ENCODE data around the gene BRI3BP.

BRI3BP gene, protein sequence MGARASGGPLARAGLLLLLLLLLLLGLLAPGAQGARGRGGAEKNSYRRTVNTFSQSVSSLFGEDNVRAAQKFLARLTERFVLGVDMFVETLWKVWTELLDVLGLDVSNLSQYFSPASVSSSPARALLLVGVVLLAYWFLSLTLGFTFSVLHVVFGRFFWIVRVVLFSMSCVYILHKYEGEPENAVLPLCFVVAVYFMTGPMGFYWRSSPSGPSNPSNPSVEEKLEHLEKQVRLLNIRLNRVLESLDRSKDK

DNA sequence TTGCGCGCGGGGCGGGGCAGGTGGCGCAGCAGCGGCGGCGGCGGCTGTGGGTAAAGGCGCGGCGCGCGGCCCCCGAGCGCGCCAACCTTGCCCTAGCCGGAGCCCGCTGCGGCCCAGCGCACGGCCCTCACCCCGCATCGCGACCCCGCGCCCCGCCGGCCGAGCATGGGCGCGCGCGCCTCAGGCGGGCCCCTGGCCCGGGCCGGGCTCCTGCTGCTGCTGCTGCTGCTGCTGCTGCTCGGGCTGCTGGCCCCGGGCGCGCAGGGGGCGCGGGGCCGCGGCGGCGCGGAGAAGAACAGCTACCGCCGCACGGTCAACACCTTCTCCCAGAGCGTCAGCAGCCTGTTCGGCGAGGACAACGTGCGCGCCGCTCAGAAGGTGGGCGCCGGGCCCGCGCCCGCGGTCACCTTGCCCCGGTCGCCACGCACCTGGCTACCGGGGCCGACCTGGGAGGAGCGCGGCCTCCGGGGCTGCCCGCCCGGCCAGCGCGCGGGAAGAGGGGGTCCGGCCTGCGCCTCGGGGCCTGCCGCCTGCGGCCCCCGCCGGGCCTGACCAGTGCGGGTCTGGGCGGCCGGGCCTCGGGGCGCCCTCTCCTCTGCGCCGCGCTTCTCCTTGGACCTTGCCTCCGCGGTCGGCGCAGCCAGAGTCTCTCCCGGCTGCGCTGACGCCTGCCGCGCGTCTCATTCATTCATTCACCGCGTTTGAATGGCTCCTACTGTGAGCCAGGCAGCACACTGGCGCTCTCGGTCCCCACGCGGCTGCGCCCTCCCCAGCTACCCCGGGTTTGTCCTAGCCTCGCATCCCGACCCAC lies at the start of gene BRI3BP:
TSS of gene BRI3BP (plus strand) at position 20 of the 811 bp plus-strand sequence. CDS start at position 166, 146 bp downstream.
- no peak for DNase-seq (ENCODE audit: low read depth, low spot score)
- H3K27ac ChIP-seq: peak within 1 kb of the TSS; percentile 62

DNA sequence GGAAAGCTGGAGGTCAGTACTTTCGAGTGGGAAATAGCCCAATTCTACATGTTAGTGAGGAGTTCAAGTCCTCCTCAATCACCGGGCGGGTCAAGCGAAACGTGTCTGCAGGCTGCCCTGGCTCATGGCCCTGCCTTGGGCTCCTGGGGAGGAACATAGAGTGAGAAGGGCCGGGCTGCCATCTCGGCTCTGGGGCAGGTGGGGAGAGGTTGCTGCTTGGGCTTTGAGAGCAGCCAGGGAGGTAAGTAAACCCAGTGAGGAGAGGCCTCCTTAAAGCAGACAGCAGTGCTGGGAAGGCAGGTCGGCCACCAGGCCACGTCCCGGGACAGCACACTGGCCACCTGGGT lies 47.0 kb upstream of the BRI3BP start:
- DNase-seq (ENCODE audit: low read depth, low spot score): no peak
- H3K27ac ChIP-seq: no peak overlapping the region

DNA sequence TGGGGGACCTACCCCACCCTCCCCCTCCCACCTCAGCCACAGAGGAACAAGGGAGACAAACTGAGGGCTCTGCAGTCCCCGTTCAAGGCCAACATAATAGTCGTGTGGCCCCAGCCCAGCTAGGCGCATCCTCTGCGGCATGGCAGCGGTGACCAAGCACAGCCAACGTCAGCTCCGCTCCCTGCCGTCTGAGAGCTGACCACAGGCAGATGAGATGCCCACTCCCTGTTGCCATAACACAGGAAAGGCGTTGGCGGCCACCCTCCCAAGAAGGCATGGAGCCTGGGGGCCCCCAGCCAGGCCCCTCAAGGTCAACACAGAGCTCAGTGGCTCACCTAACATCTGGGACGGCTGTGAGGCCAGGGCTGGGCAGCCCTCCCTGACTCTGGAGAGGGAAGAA lies 46.4 kb upstream of the BRI3BP start:
- H3K27ac ChIP-seq: no peak overlapping the region

DNA sequence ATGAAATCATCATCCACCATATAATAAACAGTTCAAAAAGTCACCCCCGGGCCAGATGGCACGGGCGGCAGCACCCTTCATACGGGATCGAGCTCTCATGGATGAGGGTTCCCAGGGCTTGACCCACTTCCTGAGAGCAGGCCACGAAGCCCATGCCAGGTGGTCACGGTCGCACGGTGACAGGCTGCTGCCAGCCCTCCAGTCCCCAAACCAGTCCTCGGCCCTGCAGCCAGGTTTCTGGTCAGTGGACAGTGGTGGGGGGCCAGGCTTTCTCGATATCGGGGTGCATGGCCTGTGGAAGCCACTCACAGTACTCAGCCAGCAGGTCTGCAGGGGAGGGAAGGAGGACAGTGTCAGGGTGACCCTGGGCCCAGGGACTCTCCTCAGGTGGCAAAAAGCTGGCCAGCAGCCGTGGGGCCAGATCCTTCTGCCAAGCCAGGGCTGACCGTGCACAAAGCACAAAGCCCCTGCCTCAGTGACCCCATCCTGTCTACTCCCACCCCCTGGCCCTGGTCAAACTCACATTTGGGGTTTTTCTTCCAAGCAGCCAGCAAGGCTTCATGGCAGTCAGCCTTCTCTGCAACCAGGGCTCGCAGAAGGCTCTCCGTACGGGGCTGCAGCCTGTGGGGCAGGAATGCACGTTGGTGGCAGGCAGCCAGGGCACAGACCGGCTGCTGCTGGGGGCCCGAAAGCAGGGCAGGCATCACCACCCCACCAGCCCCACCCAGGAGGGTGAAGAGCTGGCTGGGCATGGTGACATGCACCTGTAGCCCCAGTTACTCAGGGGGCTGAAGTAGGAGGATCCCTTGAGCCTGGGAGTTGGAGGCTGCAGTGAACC lies 45.7 kb upstream of the BRI3BP start:
- no peak overlapping the region for H3K27ac ChIP-seq
- DNase-seq (ENCODE audit: low read depth, low spot score): no peak

More for the DNA sequence above, 46.4 kb upstream of the BRI3BP start:
- no peak for DNase-seq (ENCODE audit: low read depth, low spot score)

DNA sequence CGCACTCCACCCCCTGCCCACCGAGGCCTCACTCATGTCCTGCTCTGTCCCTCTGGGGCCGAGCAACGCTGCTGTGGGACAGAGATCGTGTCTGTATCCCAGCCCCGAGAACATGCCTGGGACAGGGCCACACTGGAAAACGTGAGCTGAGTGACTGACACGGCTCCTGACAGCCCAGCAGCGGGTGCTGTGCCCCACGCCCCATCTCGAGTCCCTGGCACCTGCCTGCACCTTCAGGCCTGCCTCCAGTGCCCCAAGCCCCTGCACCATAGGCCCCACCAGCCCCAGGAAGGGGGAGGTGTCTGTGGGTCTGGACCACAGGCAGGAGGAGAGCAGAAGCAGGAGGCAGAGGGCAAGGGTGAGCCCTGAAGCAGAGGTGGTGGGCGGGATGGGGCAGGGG lies 44.4 kb upstream of the BRI3BP start:
- DNase-seq (ENCODE audit: low read depth, low spot score): no peak
- H3K27ac ChIP-seq: no peak overlapping the region

DNA sequence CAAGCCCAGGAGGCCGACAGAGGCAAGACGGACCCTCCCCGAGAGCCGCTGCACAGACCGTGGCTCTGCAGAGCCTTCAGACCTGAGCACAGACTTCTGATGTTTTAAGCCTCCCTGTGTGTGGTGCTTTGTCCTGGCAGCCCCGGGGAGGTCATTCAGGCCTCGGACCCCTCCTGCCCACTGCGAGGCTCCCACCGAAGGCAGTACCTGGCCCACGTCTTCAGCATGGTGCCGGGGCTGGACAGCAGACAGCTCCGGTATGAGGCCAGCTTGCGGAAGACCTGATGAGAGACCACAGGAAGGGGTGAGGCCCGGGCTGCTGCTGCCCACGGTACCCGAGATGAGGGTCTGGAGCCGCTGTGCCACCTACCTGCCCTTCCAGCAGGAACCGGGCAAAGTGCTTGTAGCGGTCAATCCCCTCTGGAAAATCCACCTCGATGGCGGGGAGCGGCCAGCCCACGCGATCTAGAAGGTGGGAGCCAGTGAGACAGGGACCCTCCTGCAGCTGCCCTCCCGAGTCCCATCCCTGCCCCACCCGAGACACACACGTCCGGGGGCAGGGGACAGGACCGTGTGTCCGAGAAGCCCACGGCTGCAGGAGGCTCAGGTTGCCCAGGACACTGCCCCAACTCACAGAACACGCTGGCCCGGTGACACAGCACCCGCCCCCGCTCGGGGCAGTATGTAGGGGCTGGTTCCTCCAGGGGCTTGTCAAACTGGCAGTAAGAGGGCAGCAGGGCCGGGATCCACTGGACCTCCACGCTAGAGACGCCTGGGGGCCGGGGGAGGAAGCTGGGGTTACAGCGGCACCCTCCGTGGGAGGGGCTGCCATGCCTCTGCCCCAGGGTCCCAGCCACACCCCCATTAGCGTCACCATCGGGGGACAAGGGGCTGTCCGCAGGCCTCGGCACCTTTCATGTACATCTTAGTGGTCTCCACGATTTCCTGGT lies 43.4 kb upstream of the BRI3BP start:
- DNase-seq (ENCODE audit: low read depth, low spot score): no peak
- H3K27ac ChIP-seq: no peak overlapping the region

DNA sequence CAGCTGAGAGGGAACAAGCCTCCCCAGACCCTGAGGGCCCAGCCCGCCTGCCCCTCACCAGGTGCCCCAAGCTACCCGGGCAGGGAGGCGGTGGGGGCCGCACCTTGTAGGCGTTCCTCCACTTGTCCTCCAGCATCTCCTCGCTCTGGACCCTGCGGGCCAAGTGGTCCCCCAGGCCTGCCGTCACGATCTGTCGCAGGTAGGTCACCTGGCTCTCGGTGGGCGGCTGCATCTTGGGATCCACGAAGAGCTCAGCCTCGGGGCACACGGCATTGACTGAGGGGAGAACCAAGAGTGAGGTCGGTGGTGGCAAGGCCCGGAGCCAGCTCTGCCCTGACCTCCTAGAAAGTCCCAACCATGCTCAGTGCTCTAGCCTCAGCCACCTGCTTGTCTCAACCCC lies 41.1 kb upstream of the BRI3BP start:
- DNase-seq (ENCODE audit: low read depth, low spot score): no peak

DNA sequence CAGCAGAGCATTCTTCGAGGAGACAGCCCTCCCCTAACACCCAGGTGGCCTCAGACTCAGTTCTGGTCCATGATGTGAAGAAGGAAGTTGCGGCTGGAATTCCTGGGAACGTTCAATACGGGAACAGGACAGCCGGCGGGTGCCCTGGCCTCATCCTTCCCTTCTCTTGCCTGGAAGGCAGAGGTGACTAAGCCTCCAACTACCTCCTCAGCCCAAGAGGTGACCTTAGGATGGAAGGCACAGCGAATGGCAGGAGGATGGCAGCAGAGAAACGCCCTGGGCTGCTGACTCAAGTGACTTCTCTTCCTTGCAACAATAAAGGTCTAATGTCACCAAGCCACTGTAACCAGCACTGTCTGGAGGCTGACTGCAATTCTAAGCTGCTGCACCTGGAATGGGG lies 40.6 kb upstream of the BRI3BP start:
- no peak for DNase-seq (ENCODE audit: low read depth, low spot score)
- H3K27ac ChIP-seq: no peak overlapping the region

More for the DNA sequence above, 41.1 kb upstream of the BRI3BP start:
- no peak overlapping the region for H3K27ac ChIP-seq

DNA sequence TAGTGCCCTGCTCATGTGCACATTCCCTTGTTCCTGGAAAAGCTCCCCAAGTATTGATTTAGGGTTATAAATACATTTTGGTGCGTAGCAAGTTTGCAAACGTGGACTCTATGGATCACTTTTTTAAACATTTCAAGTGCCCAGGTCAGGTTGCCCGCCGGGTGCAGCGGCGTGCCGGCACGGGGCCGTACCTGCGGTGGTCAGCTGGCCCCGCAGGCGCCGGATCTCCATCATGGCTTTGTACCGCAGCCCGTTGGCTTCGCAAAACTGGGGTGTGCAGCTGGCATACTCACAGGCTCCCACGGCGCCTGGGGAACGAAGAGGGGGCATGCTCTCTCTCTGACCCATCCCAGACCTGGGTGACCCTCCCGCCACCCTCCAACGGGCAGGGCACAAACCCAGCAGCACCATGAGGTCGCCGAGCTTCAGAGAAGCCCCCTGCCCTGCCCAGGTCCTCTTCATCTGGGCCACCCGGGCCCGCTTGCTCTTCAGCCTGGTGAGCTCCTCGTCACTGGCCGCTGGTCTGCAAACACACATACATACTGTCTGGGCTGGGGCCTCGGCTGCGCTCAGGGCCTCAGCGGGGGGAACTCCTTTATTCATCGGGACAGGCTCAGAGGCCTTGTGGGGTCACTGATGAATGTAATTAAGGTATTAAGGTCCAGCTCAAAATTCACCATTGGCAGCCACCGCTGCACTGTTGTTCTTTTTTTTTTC lies 39.6 kb upstream of the BRI3BP start:
- DNase-seq (ENCODE audit: low read depth, low spot score): no peak
- no peak overlapping the region for H3K27ac ChIP-seq

DNA sequence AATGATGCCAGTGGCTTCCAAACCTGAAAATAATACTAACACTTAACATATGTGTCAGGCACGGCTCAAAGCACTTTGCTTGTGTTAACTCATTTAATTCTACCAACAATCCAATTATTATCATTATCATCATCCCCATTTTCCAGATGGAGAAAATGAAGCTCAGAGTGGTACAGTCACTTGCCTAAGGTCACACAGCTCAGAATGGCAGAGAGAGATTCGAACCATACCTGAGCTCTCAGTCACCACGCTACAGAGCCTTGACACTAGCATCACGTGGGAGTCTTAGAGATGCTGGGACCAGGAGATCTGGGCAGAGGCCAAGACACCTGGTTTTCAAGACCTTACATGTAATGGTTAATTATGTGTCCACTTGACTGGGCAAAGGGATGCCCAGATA lies 38.7 kb upstream of the BRI3BP start:
- H3K27ac ChIP-seq: no peak overlapping the region
- no peak for DNase-seq (ENCODE audit: low read depth, low spot score)

DNA sequence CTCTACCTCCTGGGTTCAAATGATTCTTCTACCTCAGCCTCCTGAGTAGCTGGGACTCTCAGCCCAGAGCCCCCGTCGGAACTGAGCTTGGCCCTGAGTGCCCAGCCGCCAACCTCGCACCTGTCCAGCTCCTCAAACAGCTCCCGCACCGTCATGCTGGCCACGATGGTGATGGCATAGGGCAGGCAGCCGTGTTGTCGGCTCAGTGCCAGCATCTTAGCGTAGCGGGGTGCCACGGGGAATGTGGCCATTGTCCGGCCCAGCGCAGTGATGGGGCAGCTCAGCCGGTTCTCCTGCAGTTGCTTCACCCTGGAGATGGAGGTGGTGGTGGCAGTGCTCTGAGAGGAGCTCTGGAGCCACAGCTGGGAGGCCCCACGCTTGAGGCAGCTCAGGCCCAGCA lies 36.9 kb upstream of the BRI3BP start:
- no peak for DNase-seq (ENCODE audit: low read depth, low spot score)
- no peak overlapping the region for H3K27ac ChIP-seq

DNA sequence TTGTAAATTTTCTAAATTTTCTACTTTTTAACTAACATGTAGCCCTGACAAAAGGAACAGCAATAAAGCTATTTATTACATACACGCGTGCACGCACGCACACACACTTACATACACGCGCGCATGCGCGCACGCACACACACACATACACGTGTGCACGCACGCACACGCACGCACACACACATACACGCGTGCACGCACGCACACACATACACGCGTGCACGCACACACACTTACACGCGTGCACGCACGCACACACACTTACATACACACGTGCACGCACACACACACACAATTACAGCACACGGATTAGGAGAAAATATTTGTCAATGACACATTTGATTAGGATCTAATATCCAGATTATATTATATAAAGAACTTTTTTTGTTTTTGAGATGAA lies 32.4 kb upstream of the BRI3BP start:
- H3K27ac ChIP-seq: no peak overlapping the region
- DNase-seq (ENCODE audit: low read depth, low spot score): no peak

DNA sequence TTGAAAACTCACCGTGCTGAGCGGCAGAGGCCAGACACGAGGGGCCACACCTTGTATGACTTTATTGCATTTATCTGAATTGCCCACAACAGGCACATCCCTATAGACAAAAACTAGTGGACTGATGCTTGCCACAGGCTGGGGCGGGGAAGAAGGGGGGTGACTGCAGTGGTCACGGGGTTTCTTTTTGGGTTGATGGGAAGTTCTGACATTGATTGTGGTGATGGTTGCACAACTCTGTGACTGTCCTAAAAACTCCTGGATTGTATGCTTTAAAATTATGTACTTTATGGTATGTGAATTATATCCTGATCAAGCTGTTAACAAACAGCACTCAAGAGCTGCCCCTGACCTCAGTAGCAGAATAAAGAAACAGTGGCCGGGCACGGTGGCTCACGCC lies 30.2 kb upstream of the BRI3BP start:
- no peak for DNase-seq (ENCODE audit: low read depth, low spot score)
- no peak overlapping the region for H3K27ac ChIP-seq

DNA sequence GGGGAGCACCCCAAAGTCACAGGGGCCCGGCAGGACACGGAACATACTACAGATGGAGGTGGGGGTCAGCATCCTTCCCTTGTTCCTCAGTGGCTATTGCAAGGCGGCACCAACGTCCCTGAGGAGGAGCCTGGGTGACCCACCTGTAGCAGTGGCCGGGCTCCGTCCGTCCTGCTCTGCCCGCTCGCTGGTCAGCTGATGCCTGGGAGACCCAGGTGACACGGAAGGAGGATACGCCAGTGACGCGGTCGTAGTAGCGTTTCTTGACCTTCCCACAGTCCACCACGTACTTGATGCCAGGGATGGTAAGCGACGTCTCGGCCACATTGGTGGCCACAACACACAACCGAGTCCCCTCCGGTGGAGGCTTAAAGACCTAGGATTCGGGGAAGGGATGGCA lies 29.2 kb upstream of the BRI3BP start:
- no peak for DNase-seq (ENCODE audit: low read depth, low spot score)
- H3K27ac ChIP-seq: no peak overlapping the region

DNA sequence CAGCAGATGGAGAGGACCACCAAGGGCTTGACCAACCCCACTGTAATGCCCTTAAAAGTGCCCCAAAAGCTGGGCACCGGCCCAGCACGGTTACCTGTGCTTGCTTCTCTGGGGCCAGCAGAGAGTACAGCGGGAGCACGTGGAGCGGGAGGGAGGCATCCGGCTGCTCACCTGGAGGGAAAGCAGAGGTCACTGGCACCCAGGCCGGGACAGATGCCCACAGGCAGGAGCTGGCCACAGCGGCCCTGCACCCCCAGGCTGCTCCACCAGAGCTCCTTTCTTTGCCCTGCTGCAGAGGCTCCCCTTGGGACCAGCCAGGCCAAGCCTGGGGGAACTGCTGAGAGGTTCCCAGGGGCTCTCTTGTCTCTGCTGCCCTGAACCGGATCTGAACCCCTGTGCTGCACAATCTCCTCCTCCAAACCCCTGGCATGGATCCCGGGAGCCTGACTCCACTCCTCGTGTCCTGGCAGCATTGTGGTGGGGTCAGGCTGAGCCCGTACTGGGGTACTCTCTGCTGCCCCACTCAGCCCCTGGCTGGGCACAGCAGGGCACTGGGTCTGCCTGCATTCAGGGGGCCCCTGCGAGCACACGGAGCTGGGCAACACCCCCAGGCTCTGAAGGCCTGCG lies 28.5 kb upstream of the BRI3BP start:
- H3K27ac ChIP-seq: no peak overlapping the region
- DNase-seq (ENCODE audit: low read depth, low spot score): no peak

DNA sequence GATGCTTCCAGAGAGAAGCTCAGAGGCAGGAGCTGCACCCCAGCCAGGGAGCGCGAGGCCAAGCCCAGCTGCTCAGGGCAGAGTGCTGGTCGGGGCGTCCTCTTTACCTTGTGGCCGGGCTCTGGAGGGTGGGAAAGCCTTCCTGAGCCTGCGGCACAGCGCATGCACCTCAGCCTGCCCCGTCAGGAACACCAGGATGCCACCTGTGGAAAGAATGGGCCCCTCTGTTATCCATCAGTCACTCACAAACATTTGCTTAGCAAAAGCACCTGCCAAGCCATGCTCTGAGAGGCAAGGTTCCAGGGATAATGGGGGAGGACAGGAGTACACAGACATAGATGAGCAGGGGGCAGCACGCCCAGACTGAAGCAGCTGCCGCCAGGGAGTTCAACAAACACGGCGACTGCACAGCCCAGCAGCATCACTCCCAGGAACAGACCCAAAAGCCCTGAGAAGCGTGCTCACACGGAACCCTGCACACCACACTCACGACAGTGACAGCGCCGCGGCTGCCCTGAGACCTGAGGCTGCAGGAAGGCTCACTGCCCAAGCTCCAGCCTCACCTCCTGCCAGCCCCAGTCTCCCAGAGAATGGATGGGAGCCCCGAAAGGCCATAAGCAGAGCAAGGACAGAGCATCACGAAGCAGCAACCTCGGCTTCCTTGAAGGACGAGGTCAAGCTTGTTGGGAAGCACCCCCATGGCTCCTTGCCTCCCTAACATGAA lies 26.3 kb upstream of the BRI3BP start:
- no peak for DNase-seq (ENCODE audit: low read depth, low spot score)
- no peak overlapping the region for H3K27ac ChIP-seq

DNA sequence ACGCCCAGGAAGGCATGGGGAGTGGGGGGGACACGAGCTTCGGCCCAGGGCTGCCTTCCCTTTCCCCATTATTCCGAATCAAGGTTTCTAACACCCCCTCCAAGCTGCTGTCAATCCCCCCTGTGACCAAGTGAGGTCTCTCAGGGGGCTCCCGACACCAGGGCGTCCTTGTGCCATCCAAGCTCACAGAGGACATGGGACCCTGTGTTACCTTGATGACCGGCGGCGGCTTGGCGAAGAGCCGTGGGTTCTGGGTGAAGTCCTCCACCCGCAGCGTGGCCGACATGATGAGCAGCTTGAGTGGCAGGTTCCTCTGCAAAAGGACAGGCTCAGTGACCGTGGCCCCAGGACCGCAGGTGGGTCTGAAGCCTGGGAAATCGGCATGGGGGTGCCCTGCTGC lies 24.8 kb upstream of the BRI3BP start:
- DNase-seq (ENCODE audit: low read depth, low spot score): no peak

DNA sequence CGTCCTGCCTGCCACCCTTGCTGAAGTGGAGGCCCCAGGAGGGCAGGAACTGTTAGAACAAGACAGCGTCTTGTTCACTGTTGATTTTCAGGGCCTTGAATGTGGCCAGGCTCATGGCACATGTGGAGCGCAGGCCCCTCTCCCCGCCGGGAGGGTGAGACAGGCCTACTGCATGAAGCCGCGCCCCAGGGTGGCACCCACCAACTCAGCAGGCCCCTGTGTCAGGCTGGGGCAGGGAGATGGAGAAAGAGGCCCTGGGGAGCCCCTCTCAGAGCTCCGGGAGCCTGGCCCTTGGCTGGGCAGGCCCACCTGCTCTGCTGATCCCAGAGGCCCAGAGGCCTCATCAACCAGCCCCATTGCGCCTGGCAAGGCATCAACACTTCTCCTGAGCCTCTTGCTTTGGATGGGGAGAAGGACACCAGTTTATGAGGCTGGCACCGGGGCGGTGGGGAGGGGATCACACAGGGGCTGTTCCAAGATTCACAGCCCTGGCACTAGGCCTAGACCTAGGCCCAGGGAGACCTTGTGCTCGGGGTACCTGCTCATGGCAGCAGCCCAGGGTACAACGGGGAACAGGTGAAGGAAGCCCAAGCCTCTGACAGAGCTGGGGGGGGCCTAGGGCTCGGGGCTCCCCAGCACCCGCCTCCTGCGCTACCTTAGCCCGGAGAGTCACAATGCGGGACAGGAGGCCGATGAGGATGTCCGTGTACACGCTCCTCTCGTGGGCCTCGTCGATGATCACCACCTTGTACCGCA lies 22.6 kb upstream of the BRI3BP start:
- no peak overlapping the region for H3K27ac ChIP-seq
- no peak for DNase-seq (ENCODE audit: low read depth, low spot score)

More for the DNA sequence above, 24.8 kb upstream of the BRI3BP start:
- H3K27ac ChIP-seq: no peak overlapping the region
